Measurements from ENCODE around the gene SH2D3A. TPM values are rescaled to one million over a fixed set of nuclear protein-coding genes. Genes with fewer than 3 reads are reported as not detected.

The SH2D3A gene
- total and polyA plus RNA-seq, 12 donors: 0.11 to 1.7 (median 0.41) TPM; not detected in 2

DNA sequence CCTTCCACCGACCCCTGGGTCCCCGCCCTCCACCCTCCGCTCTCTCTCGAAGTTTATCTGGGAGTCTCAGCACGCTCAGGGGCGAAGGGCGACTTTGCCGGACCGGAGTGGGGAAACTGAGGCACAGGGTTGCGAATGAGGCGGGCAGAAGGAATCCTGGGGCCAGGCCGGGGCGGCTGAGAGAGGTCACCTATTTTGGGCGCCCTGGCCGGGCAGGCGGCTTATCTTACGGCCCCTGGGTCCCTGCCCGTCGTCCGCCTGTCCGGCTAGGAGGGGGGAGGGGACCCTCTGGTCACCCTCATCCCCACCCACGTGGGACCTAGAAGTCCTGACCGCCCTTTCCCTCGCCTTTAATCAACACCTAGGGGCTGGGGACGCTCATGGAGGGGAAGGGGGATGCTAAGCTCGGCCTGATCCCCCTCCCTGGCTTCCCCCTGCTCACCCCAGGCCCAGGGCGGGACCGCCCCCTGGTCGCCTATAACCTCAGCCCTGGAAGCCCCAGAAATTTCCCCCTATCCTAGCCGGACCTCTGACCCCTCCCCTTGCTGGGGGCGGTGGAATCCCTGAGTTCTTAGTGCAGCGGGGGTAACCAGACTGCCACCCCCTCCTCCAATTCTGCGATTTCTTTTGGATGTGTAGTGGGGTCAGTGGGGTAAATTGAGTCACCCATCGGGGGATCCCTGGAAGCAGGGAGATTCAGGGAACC lies 27.2 kb downstream of the SH2D3A start:
- peaks cover 0 to 15% of the 10 kb centered on the region in 2 donors for H3K36me3 ChIP-seq (replicated peaks in 1 of 2)
- H3K4me3 ChIP-seq: peak overlapping the region; percentile 77 to 90 (median 88)
- H3K4me1 ChIP-seq (replicated peaks in 1 of 2): peaks cover 42 to 56% of the 10 kb centered on the region in 2 donors
- no peaks in the 10 kb centered on the region for H3K27me3 ChIP-seq
- 0 to 1% (median 0%) methylated on average over 12 to 34 of the region's 34 CpGs for WGBS, 4 donors
- DNase-seq: peak in 6 of 7 donors; percentile 58 to 71 (median 63)
- TF ChIP-seq POLR2A (IDR thresholded peaks at IDR 0.05): peak in 1 of 2 donors; percentile 0
- TF ChIP-seq, protein P1, sequence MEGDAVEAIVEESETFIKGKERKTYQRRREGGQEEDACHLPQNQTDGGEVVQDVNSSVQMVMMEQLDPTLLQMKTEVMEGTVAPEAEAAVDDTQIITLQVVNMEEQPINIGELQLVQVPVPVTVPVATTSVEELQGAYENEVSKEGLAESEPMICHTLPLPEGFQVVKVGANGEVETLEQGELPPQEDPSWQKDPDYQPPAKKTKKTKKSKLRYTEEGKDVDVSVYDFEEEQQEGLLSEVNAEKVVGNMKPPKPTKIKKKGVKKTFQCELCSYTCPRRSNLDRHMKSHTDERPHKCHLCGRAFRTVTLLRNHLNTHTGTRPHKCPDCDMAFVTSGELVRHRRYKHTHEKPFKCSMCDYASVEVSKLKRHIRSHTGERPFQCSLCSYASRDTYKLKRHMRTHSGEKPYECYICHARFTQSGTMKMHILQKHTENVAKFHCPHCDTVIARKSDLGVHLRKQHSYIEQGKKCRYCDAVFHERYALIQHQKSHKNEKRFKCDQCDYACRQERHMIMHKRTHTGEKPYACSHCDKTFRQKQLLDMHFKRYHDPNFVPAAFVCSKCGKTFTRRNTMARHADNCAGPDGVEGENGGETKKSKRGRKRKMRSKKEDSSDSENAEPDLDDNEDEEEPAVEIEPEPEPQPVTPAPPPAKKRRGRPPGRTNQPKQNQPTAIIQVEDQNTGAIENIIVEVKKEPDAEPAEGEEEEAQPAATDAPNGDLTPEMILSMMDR (IDR thresholded peaks at IDR 0.05): no peak
- peak overlapping the region in 4 of 5 donors; percentile 30 to 92 (median 66) for H3K27ac ChIP-seq
- H3K9me3 ChIP-seq (replicated peaks in 1 of 3): no peaks in the 10 kb centered on the region
- intact Hi-C loops (cut with DNase I): loop anchor here in 1 of 2 donors (10.0 kb wide), 2 partner anchors 125 to 215 kb away; no protein-coding TSS in a partner anchor

DNA sequence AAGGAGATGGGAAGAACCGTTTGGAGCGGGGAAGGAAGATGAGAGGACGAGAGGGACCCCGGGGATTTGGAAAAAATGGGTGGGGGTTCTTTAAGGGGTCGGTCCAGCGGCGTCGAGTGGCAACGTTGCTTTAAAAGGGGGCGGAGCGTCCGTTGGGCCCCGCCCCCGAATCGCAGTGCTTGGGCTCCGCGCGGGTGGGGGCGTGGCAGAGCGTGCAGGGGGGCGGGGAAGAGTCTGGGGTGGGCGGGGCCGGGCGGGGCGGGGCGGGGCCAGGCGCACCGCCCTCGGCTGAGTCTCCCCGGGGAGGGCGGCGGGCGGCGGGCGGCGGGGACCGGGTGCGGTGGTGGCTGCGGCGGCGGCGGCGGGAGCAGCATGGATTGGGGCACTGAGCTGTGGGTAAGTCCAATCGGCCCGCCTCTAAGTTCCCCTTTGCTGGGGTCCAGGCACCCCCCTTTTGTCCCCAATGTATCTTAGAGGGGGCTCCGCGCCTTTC lies 27.8 kb downstream of the SH2D3A start, which contains the start of gene TRIP10:
TSS of gene TRIP10 (plus strand) at position 291 of the 493 bp plus-strand sequence. CDS start at position 373, 82 bp downstream.
- peak; percentile 81 to 92 (median 89) for DNase-seq
- peak within 1 kb of the TSS; percentile 35 to 92 (median 90) for H3K27ac ChIP-seq

DNA sequence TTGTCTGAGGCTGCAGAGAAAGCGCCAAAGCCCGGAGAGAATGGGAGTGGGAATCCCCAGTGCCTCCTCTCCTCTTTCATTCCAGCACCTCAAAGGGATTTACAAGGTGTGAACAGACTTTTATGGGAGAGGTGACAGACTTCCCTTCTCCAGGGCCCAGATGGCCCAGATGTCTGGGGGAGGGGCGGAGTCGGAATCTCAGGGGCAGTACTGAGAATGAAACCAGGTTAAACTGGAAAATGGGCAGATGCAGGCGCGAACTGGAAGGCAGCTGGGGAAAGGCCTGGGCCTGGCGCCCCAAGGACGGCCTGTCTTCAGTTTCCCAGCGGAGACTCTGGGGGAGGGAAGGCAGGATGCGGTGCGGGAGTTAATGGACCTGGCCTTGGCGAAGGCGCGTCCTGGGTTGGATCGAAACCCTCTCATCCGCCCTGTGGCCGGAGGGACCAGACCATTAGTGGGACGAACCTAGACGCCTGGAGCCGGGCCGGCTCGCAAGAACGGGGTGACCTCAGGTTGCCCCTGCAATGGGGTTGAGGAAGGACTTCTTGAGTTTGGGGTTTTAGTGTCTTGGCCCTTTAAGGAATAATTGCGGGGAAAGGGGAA lies 28.3 kb downstream of the SH2D3A start:
- peak; percentile 74 to 81 (median 77) for DNase-seq
- WGBS, 4 donors: 2 to 6% (median 4%) methylated on average over 16 to 24 of the region's 24 CpGs
- peaks cover 0 to 12% of the 10 kb centered on the region in 2 donors for H3K36me3 ChIP-seq (replicated peaks in 1 of 2)
- intact Hi-C loops (cut with DNase I): loop anchor here in 1 of 2 donors (10.0 kb wide), 1 partner anchor 214 kb away; no protein-coding TSS in a partner anchor
- no peaks in the 10 kb centered on the region for H3K9me3 ChIP-seq (replicated peaks in 1 of 3)
- peak in 1 of 2 donors; percentile 35 for TF ChIP-seq POLR2A (IDR thresholded peaks at IDR 0.05)
- TF ChIP-seq, protein P1 (IDR thresholded peaks at IDR 0.05): peak in 2 of 6 experiments; percentile 4 to 6
- H3K4me1 ChIP-seq (replicated peaks in 1 of 2): peaks cover 31 to 44% of the 10 kb centered on the region in 2 donors
- H3K27me3 ChIP-seq: no peaks in the 10 kb centered on the region
- H3K27ac ChIP-seq: peak overlapping the region; percentile 35 to 92 (median 90)
- H3K4me3 ChIP-seq: peak overlapping the region in 2 of 4 donors; percentile 13 to 89

More for the DNA sequence above, 27.8 kb downstream of the SH2D3A start, which contains the start of gene TRIP10:
- intact Hi-C loops (cut with DNase I): loop anchor here in 1 of 2 donors (10.0 kb wide), 1 partner anchor 215 kb away; no protein-coding TSS in a partner anchor
- H3K9me3 ChIP-seq (replicated peaks in 1 of 3): no peaks in the 10 kb centered on the region
- peaks cover 0 to 15% of the 10 kb centered on the region in 2 donors for H3K36me3 ChIP-seq (replicated peaks in 1 of 2)
- WGBS, 4 donors: 0 to 3% (median 0%) methylated on average over 17 to 47 of the region's 47 CpGs
- H3K4me3 ChIP-seq: peak within 1 kb of the TSS; percentile 77 to 90 (median 88)
- peaks cover 37 to 50% of the 10 kb centered on the region in 2 donors for H3K4me1 ChIP-seq (replicated peaks in 1 of 2)
- peak; percentile 28 to 42 for TF ChIP-seq POLR2A (IDR thresholded peaks at IDR 0.05)
- TF ChIP-seq, protein P1 (IDR thresholded peaks at IDR 0.05): no peak
- no peaks in the 10 kb centered on the region for H3K27me3 ChIP-seq

Data from adrenal gland (tissue), 12 donors.